ENCODE measurements around the gene OR10A6. TPM values are rescaled to one million over a fixed set of nuclear protein-coding genes. Genes with fewer than 3 reads are reported as not detected.

OR10A6 gene
- total and polyA plus RNA-seq, 2 donors (not counting 1 experiment from before 2014, with no cell fraction given) = not detected

- Histone ChIP-seq H3K9ac (ENCODE audit: low read length) (no peak overlapping the region), H3K9me3 (ENCODE audit: control extremely low read depth in 1 of 3, control insufficient read depth in 2 of 3, insufficient read depth in 1 of 3, low read length in 2 of 3) (no peaks in the 10 kb centered on the region), H3K4me1 (ENCODE audit: control insufficient read depth in 2 of 2, insufficient read depth in 2 of 2, low read length in 2 of 2) (peaks cover 20 to 25% of the 10 kb centered on the region in 2 donors), H3K4me2 (replicated peaks; ENCODE audit: low read depth, low read length, poor library complexity, severe bottlenecking) (no peak overlapping the region), H4K20me1 (ENCODE audit: control insufficient read depth, insufficient read depth, low read length, poor library complexity, severe bottlenecking) (no peaks in the 10 kb centered on the region), H3K79me2 (ENCODE audit: control insufficient read depth, insufficient read depth, low read length) (no peaks in the 10 kb centered on the region), H3K4me3 (ENCODE audit: control extremely low read depth in 1 of 5, extremely low read depth in 1 of 5, insufficient read depth in 1 of 5, low read depth in 2 of 5, low read length in 4 of 5) (no peak overlapping the region), H3K27ac (ENCODE audit: low read length in 2 of 2) (no peak overlapping the region), H3K36me3 (replicated peaks in 1 of 2; ENCODE audit: control extremely low read depth in 1 of 2, control insufficient read depth in 1 of 2, extremely low read depth in 1 of 2, insufficient read depth in 2 of 2, low read length in 1 of 2) (no peaks in the 10 kb centered on the region), H3K27me3 (replicated peaks in 1 of 4; ENCODE audit: control extremely low read depth in 1 of 4, control insufficient read depth in 3 of 4, insufficient read depth in 4 of 4, low read length in 3 of 4) (no peaks in the 10 kb centered on the region), H2AFZ (ENCODE audit: insufficient read depth, low read depth, low read length, poor library complexity, severe bottlenecking) (no peak overlapping the region)
- no peak for ATAC-seq (ENCODE audit: low read depth)
- Mint-ChIP-seq H3K4me1 (peaks cover 28% of the 10 kb centered on the region), H3K27me3 (peaks cover 6% of the 10 kb centered on the region), H3K27ac (no peak overlapping the region), H3K9me3 (ENCODE audit: insufficient read depth) (no peaks in the 10 kb centered on the region), H3K4me3 (no peak overlapping the region)
- CTCF ChIA-PET = interaction anchor here (0.8 to 1.1 kb wide), 2 partner anchors 9 to 11 kb away, joined by 3 to 4 read pairs; no protein-coding TSS in a partner anchor
- intact Hi-C loops (cut with micrococcal nuclease) = loop anchor here (10.0 kb wide), 1 partner anchor 311 kb away; no protein-coding TSS in a partner anchor
- DNase-seq = no peak
- POLR2A ChIA-PET = no interaction called here
- no CpG with 5 or more reads among the region's 3 CpGs for WGBS (ENCODE audit: insufficient coverage)
- TF ChIP-seq CTCF (IDR thresholded peaks at IDR 0.05) (no peak), EZH2 (IDR thresholded peaks at IDR 0.05; ENCODE audit: borderline replicate concordance, insufficient read depth, low read depth, low read length, poor library complexity, severe bottlenecking) (no peak)
Measured at GRCh38 chr11:7894251-7894650, 36.8 kb downstream of the OR10A6 start.

- Histone ChIP-seq H3K9me3 (ENCODE audit: control extremely low read depth in 1 of 3, control insufficient read depth in 2 of 3, insufficient read depth in 1 of 3, low read length in 2 of 3) (no peaks in the 10 kb centered on the region), H3K27ac (ENCODE audit: low read length in 2 of 2) (no peak overlapping the region), H3K36me3 (replicated peaks in 1 of 2; ENCODE audit: control extremely low read depth in 1 of 2, control insufficient read depth in 1 of 2, extremely low read depth in 1 of 2, insufficient read depth in 2 of 2, low read length in 1 of 2) (no peaks in the 10 kb centered on the region), H2AFZ (ENCODE audit: insufficient read depth, low read depth, low read length, poor library complexity, severe bottlenecking) (no peak overlapping the region), H3K4me2 (replicated peaks; ENCODE audit: low read depth, low read length, poor library complexity, severe bottlenecking) (no peak overlapping the region), H4K20me1 (ENCODE audit: control insufficient read depth, insufficient read depth, low read length, poor library complexity, severe bottlenecking) (no peaks in the 10 kb centered on the region), H3K9ac (ENCODE audit: low read length) (no peak overlapping the region), H3K79me2 (ENCODE audit: control insufficient read depth, insufficient read depth, low read length) (no peaks in the 10 kb centered on the region), H3K27me3 (replicated peaks in 1 of 4; ENCODE audit: control extremely low read depth in 1 of 4, control insufficient read depth in 3 of 4, insufficient read depth in 4 of 4, low read length in 3 of 4) (no peaks in the 10 kb centered on the region), H3K4me3 (ENCODE audit: control extremely low read depth in 1 of 5, extremely low read depth in 1 of 5, insufficient read depth in 1 of 5, low read depth in 2 of 5, low read length in 4 of 5) (no peak overlapping the region), H3K4me1 (ENCODE audit: control insufficient read depth in 2 of 2, insufficient read depth in 2 of 2, low read length in 2 of 2) (peaks cover 20 to 25% of the 10 kb centered on the region in 2 donors)
- ATAC-seq (ENCODE audit: low read depth) (no peak), DNase-seq (no peak)
- WGBS (ENCODE audit: insufficient coverage) = 94% methylated on average over 2 of the region's 2 CpGs
- no peak for TF ChIP-seq EZH2 (IDR thresholded peaks at IDR 0.05; ENCODE audit: borderline replicate concordance, insufficient read depth, low read depth, low read length, poor library complexity, severe bottlenecking)
- no peak for TF ChIP-seq CTCF (IDR thresholded peaks at IDR 0.05)
- Mint-ChIP-seq H3K9me3 (ENCODE audit: insufficient read depth) (no peaks in the 10 kb centered on the region), H3K27me3 (peaks cover 4% of the 10 kb centered on the region), H3K27ac (no peak overlapping the region), H3K4me3 (no peak overlapping the region), H3K4me1 (peaks cover 28% of the 10 kb centered on the region)
- intact Hi-C loops (cut with micrococcal nuclease) = loop anchor here (10.0 kb wide), 1 partner anchor 311 kb away; no protein-coding TSS in a partner anchor
- POLR2A ChIA-PET = no interaction called here
- CTCF ChIA-PET = interaction anchor here (1.1 to 2.0 kb wide), 4 partner anchors 12 to 205 kb away, joined by 3 to 15 read pairs (median 4); partner anchors contain the start of gene EIF3F
Measured at GRCh38 chr11:7893796-7894195, 37.3 kb downstream of the OR10A6 start.
